Measurements from ENCODE around the gene DUSP22.

DNA sequence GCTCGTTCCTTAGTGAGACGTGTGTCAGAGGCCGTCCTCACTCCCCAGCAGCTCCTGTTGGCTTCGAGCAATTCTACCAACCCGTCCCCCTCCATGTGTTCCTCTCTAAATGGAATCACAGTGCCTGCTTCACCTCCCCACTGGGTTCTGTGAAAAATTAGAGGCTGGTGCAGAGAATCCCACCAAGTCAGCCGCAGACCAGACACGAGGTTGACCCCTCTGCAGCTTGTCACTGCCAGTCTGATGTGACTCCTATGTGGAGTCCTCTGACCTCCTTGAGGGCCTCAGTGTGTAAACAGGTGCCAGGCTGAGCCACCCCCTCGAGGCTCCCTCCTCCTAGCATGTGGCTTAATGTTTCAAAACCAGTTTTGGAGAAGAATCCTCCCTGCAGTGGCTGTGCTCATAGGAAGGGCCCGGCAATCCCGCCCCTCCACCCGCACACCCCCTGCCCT, 86.7 kb downstream of the DUSP22 start:
- TF ChIP-seq, protein P1, sequence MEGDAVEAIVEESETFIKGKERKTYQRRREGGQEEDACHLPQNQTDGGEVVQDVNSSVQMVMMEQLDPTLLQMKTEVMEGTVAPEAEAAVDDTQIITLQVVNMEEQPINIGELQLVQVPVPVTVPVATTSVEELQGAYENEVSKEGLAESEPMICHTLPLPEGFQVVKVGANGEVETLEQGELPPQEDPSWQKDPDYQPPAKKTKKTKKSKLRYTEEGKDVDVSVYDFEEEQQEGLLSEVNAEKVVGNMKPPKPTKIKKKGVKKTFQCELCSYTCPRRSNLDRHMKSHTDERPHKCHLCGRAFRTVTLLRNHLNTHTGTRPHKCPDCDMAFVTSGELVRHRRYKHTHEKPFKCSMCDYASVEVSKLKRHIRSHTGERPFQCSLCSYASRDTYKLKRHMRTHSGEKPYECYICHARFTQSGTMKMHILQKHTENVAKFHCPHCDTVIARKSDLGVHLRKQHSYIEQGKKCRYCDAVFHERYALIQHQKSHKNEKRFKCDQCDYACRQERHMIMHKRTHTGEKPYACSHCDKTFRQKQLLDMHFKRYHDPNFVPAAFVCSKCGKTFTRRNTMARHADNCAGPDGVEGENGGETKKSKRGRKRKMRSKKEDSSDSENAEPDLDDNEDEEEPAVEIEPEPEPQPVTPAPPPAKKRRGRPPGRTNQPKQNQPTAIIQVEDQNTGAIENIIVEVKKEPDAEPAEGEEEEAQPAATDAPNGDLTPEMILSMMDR (IDR thresholded peaks at IDR 0.05): no peak
- TF ChIP-seq POLR2AphosphoS5 (IDR thresholded peaks at IDR 0.05) (no peak), POLR2A (IDR thresholded peaks at IDR 0.05) (no peak)
